HG02884 (cell line): ENCODE data around the gene NRDE2.

Experiments used
- ATAC-seq: cut with Tn5 transposase; IDR thresholded peaks from one replicate; pipeline ENCODE4 v1.9.1; 2021; ENCODE audit warnings: mild to moderate bottlenecking, moderate library complexity; ENCODE audit not compliant: unreplicated experiment

The NRDE2 gene

DNA sequence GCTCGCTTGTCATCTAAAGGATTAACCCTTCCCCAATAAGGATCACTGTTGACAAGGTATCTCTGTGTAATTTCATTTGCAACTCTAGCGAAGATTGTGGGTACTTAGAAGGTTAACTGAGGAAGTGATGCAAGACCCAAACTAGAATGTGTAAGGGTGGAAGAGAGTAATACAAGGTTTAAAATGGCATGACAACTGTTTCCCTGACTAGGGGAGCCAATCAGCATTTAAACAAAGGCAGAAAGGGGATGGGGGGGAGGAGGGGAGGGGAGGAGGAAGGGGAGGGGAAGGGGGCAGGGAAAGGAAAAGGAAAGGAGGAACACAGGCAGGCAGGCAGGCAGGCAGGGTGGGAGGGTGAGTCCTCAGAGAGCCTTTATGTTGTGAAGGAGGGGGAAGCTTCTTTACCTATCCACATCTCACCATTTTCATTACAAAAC, 31.1 kb downstream of the NRDE2 start:
- no peak for ATAC-seq

DNA sequence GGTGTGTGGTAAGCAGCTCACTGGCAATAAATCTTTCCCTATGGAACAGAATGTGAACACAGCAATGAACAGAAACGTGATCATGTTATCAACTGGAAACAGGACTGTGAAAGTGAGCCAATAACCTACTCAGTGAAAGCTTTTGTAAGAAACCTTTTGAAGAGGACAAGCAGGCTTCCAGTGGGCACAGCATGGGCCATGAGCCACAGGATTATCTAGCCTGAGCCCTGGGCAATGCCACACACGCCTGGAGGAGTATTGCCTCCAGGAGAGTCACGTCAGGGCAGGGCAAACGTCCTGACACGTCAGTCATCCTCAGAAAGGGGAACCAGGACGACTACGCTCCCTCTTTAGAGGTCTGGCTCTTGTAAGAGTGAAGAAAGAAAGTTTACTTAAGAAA, 32.3 kb downstream of the NRDE2 start:
- ATAC-seq: no peak

DNA sequence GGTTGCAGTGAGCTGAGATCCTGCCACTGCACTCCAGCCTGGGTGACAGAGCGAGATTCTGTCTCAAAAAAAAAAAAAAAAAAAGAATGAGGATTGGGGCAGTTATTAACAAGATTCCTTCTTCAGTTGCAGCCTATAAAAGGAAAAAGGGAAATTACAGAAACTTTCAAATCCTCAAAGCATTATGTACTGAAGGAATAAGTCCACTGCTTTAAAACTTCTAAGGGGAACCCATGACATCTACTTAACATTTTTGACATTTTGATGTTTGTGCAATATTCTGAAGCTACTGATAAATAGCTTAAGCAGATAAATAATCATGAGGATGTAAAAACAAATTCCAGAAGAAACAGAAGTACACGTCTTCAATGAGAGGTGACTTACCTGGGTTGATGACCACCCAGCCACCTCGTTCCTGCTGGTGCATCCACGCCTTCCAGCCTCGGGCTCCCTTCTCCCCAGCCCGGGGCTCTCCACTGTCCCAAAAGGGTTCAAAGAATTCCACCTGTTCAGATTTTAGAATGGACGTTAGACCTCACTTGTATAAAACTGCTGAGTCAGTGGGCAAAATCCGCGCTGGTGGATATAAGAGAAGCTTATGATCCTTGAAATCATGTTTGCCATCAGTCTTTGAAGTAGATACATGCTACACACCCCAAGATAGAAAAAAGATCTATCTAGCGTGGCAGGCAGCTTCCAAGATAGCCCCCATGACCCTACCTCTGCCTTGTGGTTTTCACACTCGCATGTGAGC, 33.7 kb downstream of the NRDE2 start:
- ATAC-seq: no peak

DNA sequence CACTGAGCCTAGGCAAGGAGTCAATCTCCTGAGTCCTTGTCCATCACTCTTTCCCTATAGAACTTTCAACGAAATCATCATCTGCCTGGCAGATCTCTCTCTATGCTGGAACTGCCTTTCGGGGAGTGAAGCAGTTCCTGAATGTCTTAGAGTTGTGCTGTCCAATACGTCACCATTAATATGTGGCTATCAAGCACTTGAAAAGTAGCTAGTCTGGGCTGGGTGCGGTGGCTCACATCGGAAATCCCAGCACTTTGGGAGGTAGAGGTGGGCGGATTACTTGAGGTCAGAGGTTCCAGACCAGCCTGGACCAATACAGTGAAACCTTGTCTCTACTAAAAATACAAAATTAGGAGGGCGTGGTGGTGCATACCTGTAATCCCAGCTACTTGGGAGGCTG, 35.1 kb downstream of the NRDE2 start:
- ATAC-seq: no peak

DNA sequence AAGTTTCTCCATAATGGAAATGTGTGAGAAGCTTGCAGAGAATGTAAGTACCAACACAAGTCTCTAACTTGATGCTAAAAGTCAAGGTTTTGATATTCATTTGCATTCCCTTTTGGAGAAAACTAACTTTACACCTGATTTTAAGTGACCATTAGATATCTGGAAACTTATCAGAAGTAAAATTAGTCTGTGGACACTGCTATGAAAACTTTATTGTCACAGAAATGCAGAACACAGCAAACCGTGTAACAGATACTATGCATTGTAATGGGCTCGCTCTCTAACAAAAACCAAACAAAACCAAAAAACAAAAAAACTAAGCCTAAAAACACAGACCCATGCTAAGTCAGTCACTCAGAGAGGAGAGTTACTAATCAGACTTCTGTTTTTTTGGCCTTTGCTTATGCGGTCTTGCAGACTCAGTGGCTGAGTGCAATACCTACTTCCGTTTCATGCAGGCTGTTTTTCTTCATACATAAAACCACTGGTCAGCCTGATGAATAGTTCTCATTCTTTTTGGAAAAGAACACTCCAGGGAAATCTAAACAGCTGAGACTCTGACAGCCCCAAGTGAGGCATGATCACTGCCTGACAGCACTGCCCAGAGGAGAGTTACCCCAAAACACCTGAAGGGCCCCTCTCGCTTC, 35.7 kb downstream of the NRDE2 start:
- ATAC-seq: no peak

DNA sequence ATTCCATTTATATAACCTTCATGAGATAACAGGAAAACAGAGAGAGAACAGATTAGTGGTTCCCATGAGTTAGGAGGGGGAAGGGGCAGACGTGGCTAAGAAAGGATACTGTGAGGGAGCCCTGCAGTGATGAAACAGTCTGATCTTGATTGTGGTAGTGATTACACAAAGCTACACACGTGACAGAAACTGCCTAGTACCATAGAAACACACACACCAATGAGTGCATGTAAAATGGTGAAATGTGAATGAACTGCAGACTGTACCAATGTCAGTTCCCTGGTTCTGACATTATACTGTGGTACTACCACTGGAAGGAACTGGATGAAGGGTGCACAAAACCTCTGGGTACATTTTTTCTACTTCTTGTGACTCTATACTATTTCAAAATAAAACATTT, 36.9 kb downstream of the NRDE2 start:
- ATAC-seq: no peak

DNA sequence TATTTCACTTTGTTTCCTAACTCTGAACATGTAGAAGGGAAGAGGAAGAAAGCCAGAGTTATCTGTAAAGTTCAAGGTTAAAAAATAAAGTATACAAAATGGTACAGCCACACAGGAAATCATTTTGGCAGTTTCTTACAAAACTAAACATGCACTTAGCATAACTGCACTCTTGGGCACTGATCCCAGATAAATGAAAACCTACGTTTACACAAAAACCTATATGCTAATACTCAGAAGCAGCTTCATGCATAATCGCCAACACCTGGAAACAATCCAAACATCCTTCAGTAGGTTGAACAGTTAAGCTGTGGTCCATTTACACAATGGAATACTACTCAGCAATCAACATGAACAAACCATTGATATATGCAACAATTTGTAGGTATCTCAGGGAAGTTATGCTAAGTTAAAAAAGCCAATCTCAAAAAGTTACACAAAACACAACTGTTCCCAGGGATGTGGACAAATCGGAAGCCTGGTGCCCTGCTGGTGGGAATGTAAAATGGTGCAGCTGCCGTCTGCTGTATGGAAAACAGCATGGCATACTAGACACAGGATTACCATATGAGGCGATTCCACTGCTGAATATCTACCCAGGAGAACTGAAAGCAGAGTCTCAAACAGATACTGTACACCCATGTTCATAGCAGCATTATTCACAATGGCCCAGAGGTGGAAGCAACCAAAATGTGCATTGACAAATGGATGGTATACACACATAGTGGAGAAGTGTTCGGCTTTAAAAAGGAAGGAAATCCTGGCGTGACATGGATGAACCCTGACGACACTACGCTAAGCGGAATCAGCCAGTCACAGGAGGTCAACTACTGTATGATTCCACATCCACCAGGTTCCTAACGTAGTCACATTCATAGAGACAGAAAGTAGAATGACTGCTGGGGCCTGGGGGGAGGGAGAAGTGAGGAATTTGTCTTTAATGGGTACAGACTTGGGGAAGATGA, 37.7 kb downstream of the NRDE2 start:
- ATAC-seq: no peak

DNA sequence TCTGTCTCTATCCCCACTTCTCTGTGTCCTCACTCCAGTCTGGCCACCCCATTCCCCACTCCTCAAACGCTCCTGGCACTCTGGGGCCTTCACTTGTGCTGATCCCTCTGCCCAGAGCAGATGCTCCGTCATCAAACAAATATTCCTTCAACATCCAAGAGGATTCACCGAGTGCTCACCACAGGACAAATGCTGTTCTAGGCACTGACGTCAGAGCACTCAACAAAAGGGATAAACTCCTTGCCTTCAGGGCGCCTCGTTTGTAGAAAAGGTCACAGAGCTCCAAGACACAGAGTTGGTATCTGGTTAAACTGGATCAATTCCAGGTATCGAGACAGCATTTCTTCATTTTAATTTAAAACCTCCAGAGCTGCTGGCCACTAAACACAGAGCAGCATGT, 40.0 kb downstream of the NRDE2 start:
- no peak for ATAC-seq

DNA sequence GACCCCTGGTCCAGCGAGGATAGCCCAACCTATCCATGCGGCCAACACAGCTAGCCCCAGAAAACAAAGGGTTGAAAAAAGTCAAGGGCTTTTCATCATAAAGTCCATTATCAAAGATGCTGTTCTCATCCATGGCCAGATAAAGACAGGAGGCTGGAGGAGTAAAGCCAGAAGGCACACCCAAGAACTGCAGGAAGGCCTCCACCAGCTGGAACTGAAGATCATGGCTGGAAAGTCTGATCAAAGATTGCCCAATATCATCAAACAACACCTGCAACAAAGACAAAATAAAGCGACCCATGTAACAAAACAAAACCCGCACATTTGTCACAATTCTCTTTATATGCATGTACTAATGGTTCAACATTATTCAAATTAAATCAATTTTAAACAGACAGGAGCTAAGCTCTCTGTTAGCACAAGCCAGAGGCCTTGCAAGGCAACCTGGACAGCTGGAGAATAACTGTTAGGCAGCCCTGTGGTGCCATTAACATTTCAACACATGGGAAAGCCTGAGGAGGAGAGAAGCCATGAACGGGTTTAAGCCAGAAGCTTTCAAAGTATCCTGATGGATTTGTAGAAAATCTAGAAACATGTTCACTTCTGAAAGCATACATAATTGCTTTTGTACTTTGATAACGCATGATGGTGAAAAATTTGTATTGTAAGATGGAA, 41.3 kb downstream of the NRDE2 start:
- ATAC-seq: no peak

DNA sequence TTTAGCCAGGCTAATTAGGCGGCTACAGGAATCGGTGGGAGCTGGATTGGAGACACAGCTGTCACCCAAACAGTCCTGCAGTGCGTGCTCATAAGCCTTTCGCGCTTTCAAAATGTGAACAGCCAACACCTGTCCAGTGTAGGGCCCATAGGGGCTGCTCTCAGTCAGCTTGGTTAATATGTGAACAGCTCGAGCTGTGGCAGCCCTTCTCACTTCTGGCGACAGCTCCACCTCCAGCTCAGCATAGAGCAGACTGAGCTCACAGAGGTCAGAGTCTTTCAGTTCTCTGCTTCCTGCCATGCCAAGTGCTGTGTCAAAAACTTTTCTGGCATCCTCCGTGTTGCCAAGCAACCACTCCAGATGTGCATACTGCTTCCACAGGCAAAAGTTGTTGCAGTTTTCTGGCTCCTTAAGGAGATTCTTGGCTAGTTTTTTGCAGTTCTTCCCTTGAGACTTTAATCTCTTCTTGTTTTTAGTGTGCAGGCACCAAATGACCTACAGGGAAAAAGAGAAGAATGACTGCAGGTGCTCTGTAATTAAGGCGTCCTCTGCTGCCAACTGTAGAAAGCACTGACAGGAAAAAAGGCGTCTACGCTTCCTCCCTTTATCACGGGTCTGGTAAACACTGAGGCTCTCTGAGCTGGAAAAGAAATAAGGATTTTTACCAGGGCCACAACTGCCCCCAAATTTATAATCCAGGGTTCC, 42.9 kb downstream of the NRDE2 start:
- ATAC-seq: no peak

DNA sequence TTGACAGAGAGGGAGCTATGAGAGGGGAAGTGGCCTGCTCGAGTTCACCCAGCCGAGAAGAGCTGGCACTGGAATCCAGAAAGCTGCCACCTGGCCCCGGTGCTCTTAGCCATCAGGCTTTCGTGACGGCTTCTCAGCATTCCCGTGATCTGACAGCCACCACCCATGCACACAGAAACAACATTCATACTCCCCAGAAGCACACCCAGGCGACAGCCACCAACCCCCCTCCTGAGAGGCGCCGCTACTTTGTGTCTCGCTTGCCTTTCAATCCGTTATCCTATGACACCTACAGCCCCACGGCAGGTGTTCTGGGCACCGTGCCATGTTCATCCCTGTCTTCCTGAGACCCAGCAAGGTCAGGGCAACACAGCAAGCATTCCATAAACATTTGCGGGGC, 44.0 kb downstream of the NRDE2 start:
- ATAC-seq: no peak

DNA sequence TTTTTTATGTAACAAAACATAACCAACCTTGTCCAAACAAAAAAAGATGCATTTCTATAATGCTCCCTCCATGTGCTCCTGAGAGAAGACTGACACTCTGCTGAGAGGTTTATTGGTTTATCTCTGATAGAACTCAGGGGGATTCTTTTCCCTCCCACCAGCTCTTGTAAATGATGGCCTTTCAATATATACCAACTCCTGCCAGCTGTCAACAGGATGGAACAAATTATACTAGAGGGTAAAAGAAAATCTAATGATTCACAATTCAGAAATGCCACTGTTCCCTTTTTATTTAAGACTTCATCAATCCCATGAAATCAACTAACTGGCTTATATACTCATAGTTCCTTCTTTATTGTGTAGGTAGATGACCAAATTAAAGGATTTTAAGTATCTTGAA, 50.0 kb downstream of the NRDE2 start:
- ATAC-seq: no peak

DNA sequence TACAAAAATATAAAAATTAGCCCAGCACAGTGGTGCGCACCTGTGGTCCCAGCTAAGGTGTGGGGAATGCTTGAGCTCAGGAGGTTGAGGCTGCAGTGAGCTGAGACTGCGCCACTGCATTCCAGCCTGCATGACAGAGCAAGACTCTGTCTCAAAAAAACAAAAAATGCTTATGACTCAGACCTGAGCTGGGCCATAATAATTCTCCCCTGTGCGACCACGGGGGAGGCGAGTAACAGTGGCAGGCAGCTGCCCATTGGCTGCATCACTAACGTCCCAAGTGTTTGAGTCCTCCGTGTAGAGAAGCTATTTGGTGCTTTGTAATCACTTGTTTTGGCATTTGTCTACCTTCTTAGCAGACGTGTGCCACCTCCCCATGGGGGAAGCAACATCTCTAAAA, 50.5 kb downstream of the NRDE2 start:
- ATAC-seq: no peak

DNA sequence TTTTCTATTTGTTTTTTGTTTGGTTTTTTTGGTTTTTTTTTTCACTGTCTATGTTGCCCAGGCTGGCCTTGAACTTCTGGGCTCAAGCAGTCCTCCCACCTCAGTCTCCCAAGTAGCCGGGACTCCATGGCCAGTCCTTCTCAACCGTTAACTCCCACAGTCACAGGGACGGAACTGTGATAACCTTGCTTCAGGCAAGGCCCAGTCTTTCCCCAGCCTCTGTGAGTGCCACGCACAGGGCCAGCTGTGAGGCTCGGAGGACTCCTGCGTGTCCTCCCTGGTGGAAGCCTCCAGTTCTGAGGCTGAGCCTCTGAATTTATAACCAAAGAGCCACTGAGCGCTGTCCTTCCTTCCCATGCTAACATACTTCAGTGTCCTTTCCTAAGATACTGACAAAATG, 51.6 kb downstream of the NRDE2 start:
- no peak for ATAC-seq

DNA sequence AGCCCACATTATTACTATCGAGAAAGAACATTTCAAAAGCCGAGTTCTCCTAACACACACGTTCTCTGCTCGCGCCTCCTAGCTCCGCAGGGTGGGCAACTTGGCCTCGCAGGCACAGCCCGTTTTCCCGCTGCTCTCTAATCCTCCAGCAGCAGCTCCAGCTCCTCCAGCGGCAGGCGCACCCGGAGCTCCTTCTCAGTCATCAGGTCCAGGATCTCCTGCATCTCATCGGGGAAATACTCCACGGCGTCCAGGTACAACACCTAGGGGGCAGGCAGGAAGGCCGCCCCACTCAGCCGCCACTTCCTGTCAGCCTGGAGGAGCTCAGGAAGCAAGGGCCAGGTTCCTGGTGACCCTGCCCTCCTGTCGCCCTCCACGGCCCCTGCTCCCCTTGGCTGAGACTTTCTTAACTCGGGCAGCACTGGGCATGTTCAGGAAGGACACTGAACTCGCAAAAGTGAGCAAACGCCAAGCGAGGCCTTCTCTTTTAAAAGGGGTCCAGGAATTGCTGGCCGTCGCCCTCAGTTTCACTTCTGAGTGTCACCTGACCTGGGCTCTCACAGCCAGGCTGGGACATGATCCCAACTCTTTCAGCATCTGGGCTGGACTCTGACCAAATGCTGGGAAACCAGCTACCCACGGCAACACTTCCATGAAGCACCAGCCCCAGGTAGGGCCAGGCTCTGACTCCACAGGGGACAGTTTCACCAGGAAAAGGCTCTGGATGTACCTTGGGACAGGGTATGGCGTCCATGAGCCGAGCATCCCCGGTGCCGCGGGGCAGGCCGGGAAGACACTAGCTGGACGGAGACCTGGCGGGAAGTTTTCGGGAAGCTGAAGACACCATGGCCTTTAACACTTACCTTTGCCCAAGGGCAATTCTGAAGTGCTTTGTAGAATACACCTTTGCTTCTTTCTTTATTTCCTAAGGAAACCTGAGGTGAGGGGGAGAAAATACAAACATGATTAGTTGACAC, 53.3 kb downstream of the NRDE2 start:
- ATAC-seq: no peak

DNA sequence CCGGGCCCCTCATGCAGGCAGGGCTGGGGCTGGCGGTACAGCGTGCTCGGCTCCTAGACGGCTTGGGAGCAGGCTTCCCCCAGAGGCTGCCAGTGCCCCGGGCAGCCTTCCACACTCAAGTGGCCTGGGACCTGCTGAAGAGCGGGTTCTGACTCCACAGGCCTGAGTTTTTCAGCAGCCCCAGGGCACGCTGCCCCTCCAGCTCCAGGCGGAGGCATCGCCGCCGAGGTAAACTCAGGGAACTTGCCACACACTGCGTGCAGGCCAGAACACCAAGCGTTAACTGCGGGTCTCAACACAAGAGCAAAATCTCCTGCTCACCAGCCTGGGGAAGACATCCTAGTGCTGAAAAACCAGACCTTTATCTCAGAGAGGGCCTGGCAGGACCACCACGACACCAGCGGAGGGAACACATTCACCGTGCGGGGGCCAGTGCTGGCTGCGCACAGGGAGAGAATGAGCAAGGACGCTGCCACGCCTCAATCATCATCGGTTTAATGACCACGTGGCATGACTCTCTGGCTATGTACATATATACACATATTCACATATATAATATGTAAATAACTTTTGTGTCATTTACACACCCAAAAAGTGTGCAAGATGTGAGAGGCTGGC, 54.1 kb downstream of the NRDE2 start:
- no peak for ATAC-seq

DNA sequence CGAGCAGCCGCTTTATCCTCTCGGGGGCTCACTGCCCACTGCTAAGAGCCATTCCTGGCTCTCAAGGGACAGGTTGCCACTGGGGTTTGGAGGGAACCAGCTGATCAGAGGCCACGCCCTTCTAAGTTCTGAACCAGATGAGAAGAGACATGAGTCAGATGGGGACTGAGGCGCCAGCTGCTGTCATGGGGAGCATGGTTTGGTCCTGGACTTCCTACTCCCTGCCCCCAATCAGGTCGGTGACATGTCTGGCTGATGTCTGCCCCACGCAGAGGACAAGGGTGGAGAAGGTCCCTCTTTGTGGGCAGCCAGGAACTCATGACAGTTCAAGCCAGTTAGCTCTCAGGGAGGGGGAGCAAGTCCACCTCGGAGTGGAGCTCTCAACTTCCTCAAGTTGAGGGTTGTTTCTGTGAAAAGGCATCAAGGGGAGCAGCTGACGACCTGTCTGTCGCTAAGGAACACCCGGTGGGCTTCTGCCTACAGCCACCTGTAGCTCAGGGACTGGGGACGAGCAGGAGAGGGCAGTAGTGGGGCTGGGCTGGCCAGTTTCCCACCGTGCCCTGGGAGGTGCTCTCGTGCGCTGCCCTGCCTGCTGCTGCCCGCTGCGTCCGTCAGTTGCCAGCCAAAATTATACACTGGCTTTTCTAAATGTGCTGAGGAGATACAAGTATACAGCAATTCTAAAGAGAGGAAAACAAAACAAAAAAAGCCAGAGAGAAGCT, 54.9 kb downstream of the NRDE2 start:
- no peak for ATAC-seq

DNA sequence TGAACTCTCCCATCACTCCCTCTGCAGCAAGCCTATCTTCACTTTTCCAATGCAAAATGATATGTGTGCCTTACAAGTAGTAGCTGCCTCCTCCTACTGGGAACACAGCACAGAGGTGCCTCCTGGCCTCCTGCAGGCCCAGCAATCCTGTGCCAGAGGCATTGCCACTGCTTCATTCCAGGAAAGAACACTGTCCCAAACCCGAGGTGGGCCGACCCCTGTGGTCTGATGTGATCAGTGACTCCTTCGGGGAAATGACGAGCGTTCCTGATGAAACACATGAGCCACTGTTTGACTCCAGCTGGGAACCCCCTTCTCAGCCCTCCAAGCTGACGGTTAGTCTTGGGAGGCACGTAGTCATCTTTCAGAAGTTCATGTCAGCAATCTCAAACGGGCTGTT, 55.9 kb downstream of the NRDE2 start:
- no peak for ATAC-seq
